ENCODE results near the gene AK8. TPM values are rescaled to one million over a fixed set of nuclear protein-coding genes. Genes with fewer than 3 reads are reported as not detected.

Gene AK8
- total and polyA plus RNA-seq, 9 of the 15 experiments (the other 6 are each of a cell fraction or from before 2014, with no cell fraction given): 0.06 to 0.37 TPM; not detected in 7

DNA sequence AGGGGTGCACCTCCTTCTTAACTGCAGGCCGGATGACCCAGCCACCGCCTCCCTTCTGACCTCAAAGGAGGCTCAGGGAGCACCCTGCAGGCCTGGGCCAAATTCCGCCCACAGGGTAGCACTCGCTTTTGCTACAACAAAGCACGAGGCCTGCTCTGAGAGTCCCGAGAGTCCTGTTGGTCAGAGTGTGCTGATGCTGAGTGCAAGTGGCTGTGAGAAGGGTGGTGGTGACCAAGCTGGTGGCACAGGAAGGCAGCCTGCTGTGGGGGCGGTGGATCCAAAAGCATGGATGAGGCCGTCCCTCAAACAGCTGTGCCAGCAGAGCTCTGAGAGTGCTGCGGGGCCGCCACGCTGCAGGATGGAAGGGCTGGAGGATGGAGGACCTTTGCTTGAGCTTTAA is 101.8 kb downstream of the AK8 start (continued):
- no peak for TF ChIP-seq TEAD4 (IDR thresholded peaks at IDR 0.05; ENCODE audit: low read length)
- no peak for TF ChIP-seq TEAD4 (CRISPR knock-in tag; IDR thresholded peaks at IDR 0.05; ENCODE audit: borderline replicate concordance)
- no peak for TF ChIP-seq ILK (tag; IDR thresholded peaks at IDR 0.05; ENCODE audit: borderline replicate concordance, low read depth)
- TF ChIP-seq ADNP (tag; IDR thresholded peaks at IDR 0.05): no peak
- no peak for TF ChIP-seq ZNF354B (CRISPR knock-in tag; IDR thresholded peaks at IDR 0.05)
- no peak for TF ChIP-seq PRPF4 (IDR thresholded peaks at IDR 0.05; ENCODE audit: insufficient read depth, low read depth, low read length, poor library complexity, severe bottlenecking)
- TF ChIP-seq CHD2 (IDR thresholded peaks at IDR 0.05; ENCODE audit: low read depth, low read length): no peak
- no peak for TF ChIP-seq FUS (optimal IDR thresholded peaks at IDR 0.05; ENCODE audit: low read depth, low read length)

- no peak overlapping the region for H2AFZ ChIP-seq (ENCODE audit: low read depth, low read length)
- H4K20me1 ChIP-seq (replicated peaks; ENCODE audit: control insufficient read depth, insufficient read depth, low read length): no peaks in the 10 kb centered on the region
- DNase-seq (ENCODE audit: extremely low read depth in 1 of 4, low spot score in 3 of 4) (no peak), ATAC-seq (no peak), FAIRE-seq (no peak)
- ChIA-PET CTCF (ENCODE audit: low intra/inter-chr PET ratio) (no interaction called here), POLR2A (interaction anchor here (1.1 kb wide), 1 partner anchor 9 kb away, joined by 3 read pairs; no protein-coding TSS in a partner anchor)
- no peak overlapping the region for H3K27ac ChIP-seq (ENCODE audit: extremely low read depth, low read depth, low read length)
- H3K9ac ChIP-seq (ENCODE audit: insufficient read depth in 1 of 2, low read depth in 2 of 2, low read length in 2 of 2): no peak overlapping the region
- peaks cover 8 to 13% of the 10 kb centered on the region in 2 experiments; a peak in 4 of 5 replicates for H3K4me1 ChIP-seq (replicated peaks in 1 of 2; ENCODE audit: control insufficient read depth in 2 of 2, insufficient read depth in 2 of 2, low read length in 2 of 2)
- H3K79me2 ChIP-seq (ENCODE audit: control insufficient read depth, insufficient read depth, low read length): no peaks in the 10 kb centered on the region
- 15% methylated on average over 4 of the region's 4 CpGs for WGBS (ENCODE audit: insufficient coverage, low coverage, missing lambda C conversion rate)
- peaks cover 0 to 9% of the 10 kb centered on the region in 2 experiments; a peak in 1 of 5 replicates for H3K27me3 ChIP-seq (ENCODE audit: control insufficient read depth in 2 of 2, insufficient read depth in 2 of 2, low read length in 2 of 2)
- H3K9me1 ChIP-seq (ENCODE audit: control insufficient read depth, insufficient read depth, low read length): no peaks in the 10 kb centered on the region
- H3K36me3 ChIP-seq (ENCODE audit: control insufficient read depth, insufficient read depth, low read length): no peaks in the 10 kb centered on the region
- no peak overlapping the region for H3K4me2 ChIP-seq (ENCODE audit: insufficient read depth, low read length)
- 0 out of 2 replicates have a peak, but pooled peaks cover 3% of the 10 kb centered on the region for H3K9me3 ChIP-seq (replicated peaks; ENCODE audit: control insufficient read depth, insufficient read depth, low read depth, low read length)
- H3K4me3 ChIP-seq: no peak overlapping the region
- intact Hi-C loops (cut with micrococcal nuclease) (no loop called here), in situ Hi-C loops (cut with MboI) (no loop called here)
- BruUV-seq (replicated peaks): no TSS peak
- TF ChIP-seq AFF4 (CRISPR knock-in tag; IDR thresholded peaks at IDR 0.05): no peak
- TF ChIP-seq RBFOX2 (IDR thresholded peaks at IDR 0.05; ENCODE audit: low read depth, low read length): no peak
- no peak for TF ChIP-seq E4F1 (CRISPR knock-in tag; IDR thresholded peaks at IDR 0.05; ENCODE audit: borderline replicate concordance)
- TF ChIP-seq ETV1 (tag; conservative IDR thresholded peaks at IDR 0.05; ENCODE audit: low read depth): no peak
- TF ChIP-seq CCAR2 (IDR thresholded peaks at IDR 0.05; ENCODE audit: low read depth, low read length): no peak
- no peak for TF ChIP-seq CHD1 (IDR thresholded peaks at IDR 0.05; ENCODE audit: low read length)
- TF ChIP-seq ATF1 (CRISPR knock-in tag; IDR thresholded peaks at IDR 0.05): no peak
- TF ChIP-seq ATF1 (tag; IDR thresholded peaks at IDR 0.05): no peak
Measured at GRCh38 chr9:132775720-132776119, 102.4 kb downstream of the AK8 start.

Data from K562 (cell line).